Fibroblast of skin of abdomen (primary cell): ENCODE data around the gene SH3RF3.
A peak's percentile ranks its signal among the peaks of the same experiment; 100 is the strongest.

Experiments used
- DNase-seq: peaks from one replicate; pipeline ENCODE4 v3.0.0-alpha.2; 2013

SH3RF3 gene

GRCh38 chr2:109456776-109457175, 327.8 kb downstream of the SH3RF3 start:
- DNase-seq, result no peak

GRCh38 chr2:109457366-109457765, 328.4 kb downstream of the SH3RF3 start:
- DNase-seq, result no peak

- no peak for DNase-seq
Measured at GRCh38 chr2:109457794-109458193, 328.8 kb downstream of the SH3RF3 start.

- DNase-seq, result no peak
Measured at GRCh38 chr2:109458512-109458911, 329.5 kb downstream of the SH3RF3 start.

- peak; percentile 21 for DNase-seq
Measured at GRCh38 chr2:109459485-109459884, 330.5 kb downstream of the SH3RF3 start.

- DNase-seq, result no peak
Measured at GRCh38 chr2:109460553-109461324, 331.7 kb downstream of the SH3RF3 start.

GRCh38 chr2:109463236-109463635, 334.2 kb downstream of the SH3RF3 start:
- DNase-seq, result no peak

GRCh38 chr2:109463891-109464290, 334.9 kb downstream of the SH3RF3 start:
- DNase-seq, result no peak

GRCh38 chr2:109466674-109467575, 337.9 kb downstream of the SH3RF3 start:
- peak; percentile 81 for DNase-seq

- DNase-seq, result no peak
Measured at GRCh38 chr2:109467701-109468100, 338.7 kb downstream of the SH3RF3 start.

- no peak for DNase-seq
Measured at GRCh38 chr2:109468893-109469292, 339.9 kb downstream of the SH3RF3 start.

- DNase-seq, result no peak
Measured at GRCh38 chr2:109471658-109472057, 342.7 kb downstream of the SH3RF3 start.

GRCh38 chr2:109472331-109472959, 343.4 kb downstream of the SH3RF3 start:
- DNase-seq, result peak; percentile 55

- DNase-seq, result no peak
Measured at GRCh38 chr2:109472974-109473373, 344.0 kb downstream of the SH3RF3 start.

- no peak for DNase-seq
Measured at GRCh38 chr2:109473616-109474318, 344.8 kb downstream of the SH3RF3 start.

GRCh38 chr2:109474319-109474825, 345.4 kb downstream of the SH3RF3 start:
- DNase-seq, result no peak

- peak; percentile 39 for DNase-seq
Measured at GRCh38 chr2:109475531-109476210, 346.7 kb downstream of the SH3RF3 start.

- DNase-seq, result no peak
Measured at GRCh38 chr2:109476641-109477441, 347.8 kb downstream of the SH3RF3 start.

- no peak for DNase-seq
Measured at GRCh38 chr2:109478906-109479493, 350.0 kb downstream of the SH3RF3 start.

- no peak for DNase-seq
Measured at GRCh38 chr2:109479804-109480203, 350.8 kb downstream of the SH3RF3 start.
